ENCODE results near the gene GTSE1. TPM values are rescaled to one million over a fixed set of nuclear protein-coding genes. Genes with fewer than 3 reads are reported as not detected.
"Not testable (repeated sequence)": the region's sequence is repeated elsewhere in the genome, so short reads cannot be mapped to it uniquely, and the experiment has no call there.

Gene GTSE1
- total RNA-seq, 1 experiment from 2014 or later, result 64.6 TPM

DNA sequence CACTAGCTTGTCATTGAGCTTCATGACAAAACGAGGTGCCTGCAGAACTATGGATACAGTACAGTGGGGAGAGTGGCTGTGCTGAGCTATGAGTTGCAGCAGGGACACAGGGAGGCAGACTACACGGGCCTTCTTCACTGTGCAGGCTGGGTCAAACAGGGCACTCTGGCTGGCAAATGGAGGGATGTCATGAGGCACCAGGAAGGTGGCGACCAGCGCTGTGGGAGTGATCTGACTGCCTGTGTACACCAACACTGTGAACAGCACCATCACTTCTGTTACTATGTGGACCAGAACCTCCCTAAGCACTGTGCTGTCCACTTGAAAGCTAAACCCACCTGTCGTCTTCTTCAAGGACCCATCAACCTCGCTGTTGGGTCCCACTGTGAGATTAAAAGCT lies 36.6 kb upstream of the GTSE1 start:
- Histone ChIP-seq H3K27me3 (ENCODE audit: insufficient read depth, low read depth) (peaks cover 41% of the 10 kb centered on the region), H3F3A (ENCODE audit: insufficient read depth, low read depth) (no peaks in the 10 kb centered on the region; the same call in 1 of the 2 replicates), H3K36me3 (ENCODE audit: low read depth) (no peaks in the 10 kb centered on the region), H3K27ac (no peak overlapping the region), H3K4me3 (no peak overlapping the region), H3K9me3 (ENCODE audit: insufficient read depth, low read depth) (peaks cover 6% of the 10 kb centered on the region; the same call in 1 of the 2 replicates), H3K9me2 (ENCODE audit: insufficient read depth) (no peaks in the 10 kb centered on the region), H3K4me1 (replicated peaks; ENCODE audit: insufficient read depth) (no peaks in the 10 kb centered on the region), H2AFZ (no peak overlapping the region), H3K4me2 (no peak overlapping the region), H4K20me1 (ENCODE audit: insufficient read depth) (no peaks in the 10 kb centered on the region), H3K79me2 (ENCODE audit: low read depth) (no peaks in the 10 kb centered on the region)
- TF ChIP-seq EZH2 (IDR thresholded peaks at IDR 0.05; ENCODE audit: low read depth), result no peak
- TF ChIP-seq, protein P1, sequence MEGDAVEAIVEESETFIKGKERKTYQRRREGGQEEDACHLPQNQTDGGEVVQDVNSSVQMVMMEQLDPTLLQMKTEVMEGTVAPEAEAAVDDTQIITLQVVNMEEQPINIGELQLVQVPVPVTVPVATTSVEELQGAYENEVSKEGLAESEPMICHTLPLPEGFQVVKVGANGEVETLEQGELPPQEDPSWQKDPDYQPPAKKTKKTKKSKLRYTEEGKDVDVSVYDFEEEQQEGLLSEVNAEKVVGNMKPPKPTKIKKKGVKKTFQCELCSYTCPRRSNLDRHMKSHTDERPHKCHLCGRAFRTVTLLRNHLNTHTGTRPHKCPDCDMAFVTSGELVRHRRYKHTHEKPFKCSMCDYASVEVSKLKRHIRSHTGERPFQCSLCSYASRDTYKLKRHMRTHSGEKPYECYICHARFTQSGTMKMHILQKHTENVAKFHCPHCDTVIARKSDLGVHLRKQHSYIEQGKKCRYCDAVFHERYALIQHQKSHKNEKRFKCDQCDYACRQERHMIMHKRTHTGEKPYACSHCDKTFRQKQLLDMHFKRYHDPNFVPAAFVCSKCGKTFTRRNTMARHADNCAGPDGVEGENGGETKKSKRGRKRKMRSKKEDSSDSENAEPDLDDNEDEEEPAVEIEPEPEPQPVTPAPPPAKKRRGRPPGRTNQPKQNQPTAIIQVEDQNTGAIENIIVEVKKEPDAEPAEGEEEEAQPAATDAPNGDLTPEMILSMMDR (conservative IDR thresholded peaks at IDR 0.05), result no peak
- ChIA-PET CTCF (no interaction called here), POLR2A (ENCODE audit: unreplicated experiment) (no interaction called here)
- intact Hi-C loops (cut with micrococcal nuclease; ENCODE audit: unreplicated experiment), result no loop called here
- BruUV-seq (replicated peaks), result no TSS peak
- DNase-seq, result no peak

DNA sequence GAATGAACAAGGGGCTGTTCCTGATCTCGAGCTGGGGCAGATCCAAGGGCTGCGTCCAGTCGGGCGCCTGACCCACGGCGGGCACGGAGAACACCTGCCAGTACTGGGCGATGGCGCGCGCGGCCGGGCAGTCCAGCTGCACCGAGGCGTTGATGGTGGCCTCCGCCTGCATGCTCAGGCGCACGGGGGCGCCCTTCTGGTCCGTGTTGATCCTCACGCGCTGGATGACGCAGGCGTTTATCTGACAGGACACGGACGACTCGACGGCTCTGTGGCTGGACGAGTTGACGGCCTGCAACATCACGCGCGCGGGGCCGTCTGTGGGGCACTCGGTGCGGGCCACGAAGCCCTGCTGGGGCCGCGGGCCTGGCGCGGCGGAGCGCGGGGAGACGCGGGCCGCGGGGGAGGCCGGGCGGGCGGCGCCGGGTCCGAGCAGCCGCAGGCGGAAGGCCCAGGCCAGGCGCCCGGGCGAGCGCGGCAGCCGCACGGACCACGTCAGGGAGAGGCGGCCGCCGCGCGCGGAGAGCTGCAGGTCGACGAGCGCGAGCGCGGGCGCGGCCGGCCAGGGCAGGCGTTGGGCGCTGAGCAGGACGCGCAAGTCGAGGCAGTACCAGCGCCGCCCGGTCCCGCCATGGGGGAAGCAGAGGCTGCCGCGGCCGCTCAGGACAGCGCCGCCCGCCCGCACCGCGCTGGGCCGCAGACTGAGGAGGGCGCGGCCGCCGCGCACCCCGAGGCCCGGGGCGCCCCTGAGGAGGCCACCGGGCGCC lies 34.0 kb upstream of the GTSE1 start:
- H3K4me1 ChIP-seq (replicated peaks; ENCODE audit: insufficient read depth), result peaks cover 11% of the 10 kb centered on the region; the same call in 1 of the 2 replicates
- H3K27me3 ChIP-seq (ENCODE audit: insufficient read depth, low read depth), result peaks cover 41% of the 10 kb centered on the region
- intact Hi-C loops (cut with micrococcal nuclease; ENCODE audit: unreplicated experiment), result no loop called here
- no peaks in the 10 kb centered on the region for H3K79me2 ChIP-seq (ENCODE audit: low read depth)
- H3K9me2 ChIP-seq (ENCODE audit: insufficient read depth), result no peaks in the 10 kb centered on the region
- no peaks in the 10 kb centered on the region for H4K20me1 ChIP-seq (ENCODE audit: insufficient read depth)
- H3K4me3 ChIP-seq, result no peak overlapping the region
- peaks cover 7% of the 10 kb centered on the region; the same call in 1 of the 2 replicates for H3K9me3 ChIP-seq (ENCODE audit: insufficient read depth, low read depth)
- no peak for TF ChIP-seq EZH2 (IDR thresholded peaks at IDR 0.05; ENCODE audit: low read depth)
- TF ChIP-seq, protein P1 (conservative IDR thresholded peaks at IDR 0.05), result no peak
- no peak for DNase-seq
- BruUV-seq (replicated peaks), result no TSS peak
- CTCF ChIA-PET, result interaction anchor here (0.7 kb wide), 1 partner anchor 274 kb away, joined by 5 read pairs; no protein-coding TSS in a partner anchor
- H3F3A ChIP-seq (ENCODE audit: insufficient read depth, low read depth), result no peaks in the 10 kb centered on the region
- H3K4me2 ChIP-seq, result no peak overlapping the region
- H3K27ac ChIP-seq, result no peak overlapping the region
- H2AFZ ChIP-seq, result no peak overlapping the region
- POLR2A ChIA-PET (ENCODE audit: unreplicated experiment), result interaction anchor here (0.7 kb wide), 1 partner anchor 119 kb away, joined by 14 read pairs; no protein-coding TSS in a partner anchor
- no peaks in the 10 kb centered on the region for H3K36me3 ChIP-seq (ENCODE audit: low read depth)

DNA sequence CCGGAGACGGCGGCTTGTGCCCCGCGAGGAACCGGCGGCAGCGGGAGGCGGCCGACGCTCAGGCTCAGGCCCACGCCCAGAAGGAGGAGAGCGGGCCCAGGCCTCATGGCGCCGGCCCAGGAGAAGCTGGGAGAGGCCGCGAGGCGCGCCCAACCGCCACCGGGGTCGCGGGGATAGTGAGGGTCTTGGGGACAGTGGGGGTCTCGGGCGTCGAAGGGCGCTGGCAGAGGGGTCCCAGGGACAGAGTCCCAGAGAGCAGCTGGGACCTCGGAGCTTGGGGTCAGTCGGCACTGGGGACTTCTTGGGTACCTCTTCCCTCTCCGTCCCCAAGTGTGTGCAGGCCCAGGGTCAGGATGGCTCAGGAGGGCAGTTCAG lies 33.5 kb upstream of the GTSE1 start, which contains the start of gene PKDREJ:
Gene PKDREJ (minus strand): TSS at position 128 of the 375 bp plus-strand sequence. CDS start 21 bp downstream, at position 107.
- Histone ChIP-seq H3K4me1 (replicated peaks; ENCODE audit: insufficient read depth) (peaks cover 12% of the 10 kb centered on the region; the same call in 1 of the 2 replicates), H3K9me2 (ENCODE audit: insufficient read depth) (no peaks in the 10 kb centered on the region), H3K79me2 (ENCODE audit: low read depth) (peaks cover 1% of the 10 kb centered on the region; the same call in 1 of the 2 replicates), H3F3A (ENCODE audit: insufficient read depth, low read depth) (no peaks in the 10 kb centered on the region), H3K27me3 (ENCODE audit: insufficient read depth, low read depth) (peaks cover 36% of the 10 kb centered on the region), H3K36me3 (ENCODE audit: low read depth) (no peaks in the 10 kb centered on the region), H3K4me3 (no peak within 1 kb of the TSS), H3K27ac (no peak within 1 kb of the TSS), H3K4me2 (no peak within 1 kb of the TSS), H3K9me3 (ENCODE audit: insufficient read depth, low read depth) (peaks cover 3% of the 10 kb centered on the region; the same call in 1 of the 2 replicates), H4K20me1 (ENCODE audit: insufficient read depth) (no peaks in the 10 kb centered on the region), H2AFZ (no peak within 1 kb of the TSS)
- intact Hi-C loops (cut with micrococcal nuclease; ENCODE audit: unreplicated experiment), result no loop called here
- TF ChIP-seq EZH2 (IDR thresholded peaks at IDR 0.05; ENCODE audit: low read depth), result no peak
- TF ChIP-seq, protein P1 (conservative IDR thresholded peaks at IDR 0.05), result no peak
- POLR2A ChIA-PET (ENCODE audit: unreplicated experiment), result interaction anchor here (0.7 kb wide), 1 partner anchor 119 kb away, joined by 14 read pairs; no protein-coding TSS in a partner anchor
- DNase-seq, result no peak
- BruUV-seq (replicated peaks), result no TSS peak
- CTCF ChIA-PET, result interaction anchor here (0.7 kb wide), 1 partner anchor 275 kb away, joined by 5 read pairs; no protein-coding TSS in a partner anchor

DNA sequence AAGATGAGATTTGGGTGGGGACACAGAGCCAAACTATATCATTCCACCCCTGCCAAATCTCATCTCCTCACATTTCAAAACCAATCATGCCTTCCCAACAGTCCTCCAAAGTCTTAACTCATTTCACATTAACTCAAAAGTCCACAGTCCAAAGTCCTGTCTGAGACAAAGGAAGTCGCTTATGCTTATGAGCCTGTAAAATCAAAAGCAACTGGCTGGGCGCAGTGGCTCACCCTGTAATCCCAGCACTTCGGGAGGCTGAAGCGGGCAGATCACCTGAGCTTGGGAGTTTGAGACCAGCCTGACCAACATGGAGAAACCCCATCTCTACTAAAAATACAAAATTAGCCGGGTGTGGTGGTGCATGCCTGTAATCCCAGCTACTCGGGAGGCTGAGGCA lies 32.1 kb upstream of the GTSE1 start:
- intact Hi-C loops (cut with micrococcal nuclease; ENCODE audit: unreplicated experiment); H3K36me3 ChIP-seq (ENCODE audit: low read depth); H3K4me3 ChIP-seq; DNase-seq; H3K9me2 ChIP-seq (ENCODE audit: insufficient read depth); H3K79me2 ChIP-seq (ENCODE audit: low read depth); CTCF ChIA-PET; H2AFZ ChIP-seq; H3K27ac ChIP-seq; H3K4me2 ChIP-seq; H3K9me3 ChIP-seq (ENCODE audit: insufficient read depth, low read depth); H3F3A ChIP-seq (ENCODE audit: insufficient read depth, low read depth); H4K20me1 ChIP-seq (ENCODE audit: insufficient read depth); POLR2A ChIA-PET (ENCODE audit: unreplicated experiment); BruUV-seq (replicated peaks): not testable (repeated sequence)
- Histone ChIP-seq H3K4me1 (replicated peaks; ENCODE audit: insufficient read depth) (peaks cover 16% of the 10 kb centered on the region; the same call in 1 of the 2 replicates), H3K27me3 (ENCODE audit: insufficient read depth, low read depth) (peaks cover 23% of the 10 kb centered on the region; the same call in 1 of the 2 replicates)

DNA sequence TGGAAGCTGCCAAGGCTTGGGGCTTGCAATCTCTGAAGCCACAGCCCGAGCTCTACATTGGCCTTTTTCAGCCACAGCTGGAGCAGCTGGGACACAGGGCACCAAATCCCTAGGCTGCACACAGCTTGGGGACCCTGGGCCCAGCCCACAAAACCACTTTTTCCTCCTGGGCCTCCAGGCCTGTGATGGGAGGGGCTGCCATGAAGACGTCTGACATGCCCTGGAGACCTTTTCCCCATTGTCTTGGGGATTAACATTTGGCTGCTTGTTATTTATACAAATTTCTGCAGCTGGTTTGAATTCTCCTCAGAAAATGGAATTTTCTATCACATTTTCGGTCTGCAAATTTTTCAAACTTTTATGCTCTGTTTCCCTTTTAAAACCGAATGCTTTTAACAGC lies 31.0 kb upstream of the GTSE1 start:
- DNase-seq; intact Hi-C loops (cut with micrococcal nuclease; ENCODE audit: unreplicated experiment); BruUV-seq (replicated peaks): not testable (repeated sequence)

More for the DNA sequence above, 31.0 kb upstream of the GTSE1 start:
- H3F3A ChIP-seq (ENCODE audit: insufficient read depth, low read depth); H3K27ac ChIP-seq; H3K4me2 ChIP-seq; H3K36me3 ChIP-seq (ENCODE audit: low read depth); H3K79me2 ChIP-seq (ENCODE audit: low read depth); POLR2A ChIA-PET (ENCODE audit: unreplicated experiment); H2AFZ ChIP-seq; H4K20me1 ChIP-seq (ENCODE audit: insufficient read depth); H3K9me2 ChIP-seq (ENCODE audit: insufficient read depth); H3K4me3 ChIP-seq; H3K9me3 ChIP-seq (ENCODE audit: insufficient read depth, low read depth); CTCF ChIA-PET: not testable (repeated sequence)
- Histone ChIP-seq H3K4me1 (replicated peaks; ENCODE audit: insufficient read depth) (peaks cover 16% of the 10 kb centered on the region; the same call in 1 of the 2 replicates), H3K27me3 (ENCODE audit: insufficient read depth, low read depth) (peaks cover 12% of the 10 kb centered on the region; the same call in 1 of the 2 replicates)
